IPS DF 6.9 (cell line): ENCODE measurements around the gene SLC47A2.

ENCODE experiments used
- DNase-seq: peaks from one replicate; pipeline ENCODE4 v3.0.0-alpha.2; 2013; ENCODE audit warnings: low read depth, low spot score
- H3K27ac ChIP-seq: one replicate; pipeline ENCODE4 v1.5.1; 2013; ENCODE audit warnings: low read length, control low read depth
- H3K27me3 ChIP-seq: 2 replicates; pipeline ENCODE4 v1.6.1; 2013; ENCODE audit warnings: mild to moderate bottlenecking, low read length; ENCODE audit not compliant: control insufficient read depth, insufficient read depth
- H3K36me3 ChIP-seq: 2 replicates; pipeline ENCODE4 v1.6.1; 2013; ENCODE audit warnings: low read length; ENCODE audit not compliant: control insufficient read depth, insufficient read depth
- H3K4me1 ChIP-seq: 2 replicates; pipeline ENCODE4 v1.6.1; 2013; ENCODE audit warnings: low read length; ENCODE audit not compliant: control insufficient read depth, insufficient read depth
- H3K4me3 ChIP-seq: 2 replicates; pipeline ENCODE4 v1.5.1; 2013; ENCODE audit warnings: mild to moderate bottlenecking, low read length
- H3K9me3 ChIP-seq: 2 replicates; pipeline ENCODE4 v1.6.1; 2013; ENCODE audit warnings: low read length, inconsistent platforms; ENCODE audit not compliant: control insufficient read depth, insufficient read depth
- WGBS: extraction: QIAGEN DNeasy Blood & Tissue Kit; methylation state at CpG from one replicate; pipeline ENCODE4 v1.1.7; 2013; ENCODE audit warnings: mixed read lengths, missing lambda C conversion rate; ENCODE audit not compliant: insufficient read length, insufficient coverage; 5-methylcytosine and 5-hydroxymethylcytosine counted together

Gene SLC47A2

DNA sequence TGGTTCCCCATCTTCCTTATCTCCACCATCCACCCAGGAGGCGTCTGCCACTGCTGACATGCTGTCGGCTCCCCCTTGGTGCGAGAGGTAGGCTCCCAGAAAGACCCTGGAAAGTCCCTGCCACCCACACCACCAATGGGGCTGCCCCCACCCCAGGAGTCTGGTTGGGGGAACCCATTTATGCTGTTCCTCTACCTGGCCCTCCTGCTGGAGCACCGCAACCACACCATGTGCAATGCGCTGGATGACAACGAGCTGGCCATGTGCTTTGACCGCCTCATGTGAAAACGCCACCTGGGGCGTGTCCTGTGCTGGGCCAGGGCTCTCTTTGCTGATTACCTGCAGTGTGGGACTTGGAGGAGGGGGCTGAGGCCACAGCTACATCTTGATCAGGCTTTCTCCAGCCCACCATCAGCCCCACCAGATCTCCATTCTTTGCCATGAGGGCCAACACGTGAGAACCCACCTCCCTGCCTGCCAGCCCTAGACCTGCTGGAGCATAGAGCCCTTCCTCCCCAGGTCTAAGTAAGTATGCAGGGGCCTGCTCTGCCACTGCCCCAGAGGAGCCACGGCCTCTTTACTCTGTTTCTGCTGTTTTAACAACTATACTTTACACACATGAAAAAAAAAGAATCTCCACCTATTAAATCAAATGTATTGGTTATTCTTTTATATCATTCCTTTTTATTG, 39.6 kb upstream of the SLC47A2 start:
- no peak for DNase-seq
- Histone ChIP-seq H3K27me3 (no peaks in the 10 kb centered on the region), H3K36me3 (no peaks in the 10 kb centered on the region), H3K9me3 (no peaks in the 10 kb centered on the region), H3K4me3 (no peak overlapping the region), H3K27ac (no peak overlapping the region), H3K4me1 (peaks cover 2% of the 10 kb centered on the region; the same call in 1 of the 2 replicates)
- WGBS: no CpG with 5 or more reads among the region's 11 CpGs

DNA sequence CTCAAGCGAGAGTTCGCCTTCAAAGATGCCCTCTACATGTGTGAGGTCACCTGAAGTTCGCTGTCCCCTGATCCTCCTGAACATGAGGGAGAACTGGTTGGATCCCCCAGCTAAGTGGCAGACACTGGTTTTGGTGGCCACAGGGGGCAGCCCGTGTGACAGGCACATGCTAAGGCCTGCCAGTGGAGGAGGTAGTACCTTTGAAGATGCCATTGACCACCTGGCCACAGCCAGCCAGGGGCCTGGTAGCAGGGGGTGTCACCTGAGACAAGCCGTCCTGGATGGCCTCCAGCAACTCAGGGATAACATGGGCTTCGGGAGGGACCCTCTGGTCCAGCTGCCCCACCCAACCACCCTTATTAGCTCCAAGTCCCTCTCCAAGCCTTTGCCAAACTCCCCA, 39.0 kb upstream of the SLC47A2 start:
- no peak overlapping the region for H3K27ac ChIP-seq
- no peaks in the 10 kb centered on the region for H3K27me3 ChIP-seq
- H3K4me1 ChIP-seq: peaks cover 2% of the 10 kb centered on the region; the same call in 1 of the 2 replicates
- H3K9me3 ChIP-seq: no peaks in the 10 kb centered on the region
- no peak overlapping the region for H3K4me3 ChIP-seq
- no CpG with 5 or more reads among the region's 6 CpGs for WGBS
- no peaks in the 10 kb centered on the region for H3K36me3 ChIP-seq
- DNase-seq: no peak

DNA sequence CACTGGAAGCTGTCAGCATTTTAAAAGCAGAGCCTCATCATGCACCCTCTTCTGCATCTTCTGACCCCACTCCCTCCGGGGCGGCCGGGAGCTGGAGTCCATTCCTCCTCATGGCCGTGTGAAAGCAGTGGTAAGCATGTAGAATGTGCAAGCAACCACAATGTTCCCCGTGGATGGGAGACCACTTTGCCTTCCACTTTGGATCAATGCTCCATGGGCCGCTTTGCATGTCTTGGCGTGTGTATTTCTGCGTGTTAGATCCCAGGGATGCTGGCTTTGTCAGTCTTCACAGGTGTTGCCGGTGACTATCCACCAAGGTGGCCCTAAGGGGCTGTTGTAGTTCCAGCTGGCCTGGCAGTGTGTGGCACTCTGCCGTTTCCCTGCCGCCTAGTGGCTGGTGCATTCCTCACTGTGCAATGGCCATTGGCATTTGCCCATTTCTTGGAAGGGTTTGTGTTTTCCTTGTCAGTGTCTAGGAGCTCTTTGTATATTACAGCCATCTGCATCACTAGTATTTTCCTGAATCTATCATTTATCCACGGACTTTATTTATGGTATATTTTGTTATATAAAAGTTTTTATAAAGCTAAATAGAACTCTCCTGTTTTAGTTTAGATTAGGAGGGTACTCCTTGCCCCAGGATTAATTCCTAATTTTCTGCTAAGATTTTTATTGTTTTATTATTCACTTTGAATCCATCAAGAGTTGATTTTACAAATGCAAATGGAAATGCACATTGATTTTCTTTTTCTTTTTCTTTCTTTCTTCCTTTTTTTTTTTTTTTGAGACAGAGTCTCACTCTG, 37.5 kb upstream of the SLC47A2 start:
- no CpG with 5 or more reads among the region's 12 CpGs for WGBS
- no peaks in the 10 kb centered on the region for H3K27me3 ChIP-seq
- no peak overlapping the region for H3K27ac ChIP-seq
- H3K36me3 ChIP-seq: no peaks in the 10 kb centered on the region
- H3K4me1 ChIP-seq: peaks cover 2% of the 10 kb centered on the region; the same call in 1 of the 2 replicates
- H3K4me3 ChIP-seq: no peak overlapping the region
- H3K9me3 ChIP-seq: no peaks in the 10 kb centered on the region
- no peak for DNase-seq

DNA sequence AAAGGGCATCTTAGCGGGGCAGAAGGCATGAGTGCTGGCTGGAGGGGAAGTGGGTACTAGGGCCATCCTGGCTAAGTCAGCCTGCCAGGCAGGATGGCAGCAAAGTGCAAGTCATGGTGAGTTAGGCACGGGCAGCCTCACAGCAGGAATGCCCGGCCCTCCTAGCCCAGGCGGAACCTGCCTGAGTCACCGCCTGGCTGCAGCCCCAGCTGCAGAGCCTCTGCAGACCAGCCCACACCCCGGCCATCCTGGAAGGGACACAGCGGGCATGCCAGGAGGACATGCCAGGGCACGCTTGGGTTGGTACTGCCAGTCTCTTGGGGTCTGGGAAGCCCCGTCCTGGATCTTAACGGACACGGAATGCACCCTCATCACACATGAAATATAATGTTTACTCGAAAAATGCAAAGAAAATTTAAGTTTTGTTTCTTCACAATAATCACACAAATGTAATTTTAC, 36.7 kb upstream of the SLC47A2 start:
- no peak for DNase-seq
- no peak overlapping the region for H3K4me3 ChIP-seq
- WGBS: no CpG with 5 or more reads among the region's 12 CpGs
- peaks cover 2% of the 10 kb centered on the region; the same call in 1 of the 2 replicates for H3K4me1 ChIP-seq
- no peaks in the 10 kb centered on the region for H3K9me3 ChIP-seq
- H3K27me3 ChIP-seq: no peaks in the 10 kb centered on the region
- H3K36me3 ChIP-seq: no peaks in the 10 kb centered on the region
- H3K27ac ChIP-seq: no peak overlapping the region

DNA sequence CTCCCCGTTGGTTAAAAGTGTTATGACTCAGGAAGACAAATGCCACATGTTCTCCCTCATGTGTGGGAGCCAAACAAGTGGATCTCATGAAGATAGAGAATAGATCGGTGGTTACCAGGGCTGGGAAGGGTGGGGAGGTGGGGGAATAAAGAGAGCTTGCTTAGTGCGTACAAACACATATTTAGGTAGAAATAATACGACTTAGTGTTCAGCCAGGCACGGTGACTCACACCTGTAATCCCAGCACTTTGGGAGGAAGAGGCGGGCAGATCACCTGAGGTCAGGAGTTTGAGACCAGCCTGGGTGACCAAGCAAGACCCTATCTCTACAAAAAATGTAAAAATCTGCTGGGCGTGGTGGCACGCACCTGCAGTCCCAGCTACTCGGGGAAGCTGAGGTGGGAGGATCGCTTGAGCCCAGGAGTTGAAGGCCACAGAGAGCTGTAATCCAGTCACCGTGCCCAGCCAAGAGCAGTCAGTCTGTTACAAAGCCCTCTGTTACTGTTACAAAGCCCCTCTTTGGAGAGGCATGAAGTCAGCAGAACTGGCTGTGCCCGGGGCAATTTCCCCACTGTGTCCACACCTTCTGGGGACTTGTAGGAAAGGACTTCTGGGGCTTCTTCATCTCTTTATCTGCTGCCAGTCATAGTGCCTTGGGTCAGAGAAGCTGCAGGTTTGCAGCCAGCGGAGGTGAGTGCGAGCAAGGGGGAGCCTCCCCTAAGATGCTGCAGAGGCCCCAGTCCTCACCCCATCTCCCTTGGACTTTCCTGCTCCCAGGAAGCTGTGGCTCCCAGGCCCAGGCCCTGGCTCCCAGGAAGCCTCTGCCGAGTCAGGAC, 36.0 kb upstream of the SLC47A2 start:
- peaks cover 2% of the 10 kb centered on the region; the same call in 1 of the 2 replicates for H3K4me1 ChIP-seq
- no peaks in the 10 kb centered on the region for H3K27me3 ChIP-seq
- H3K27ac ChIP-seq: no peak overlapping the region
- H3K36me3 ChIP-seq: no peaks in the 10 kb centered on the region
- WGBS: no CpG with 5 or more reads among the region's 15 CpGs
- H3K4me3 ChIP-seq: no peak overlapping the region
- no peaks in the 10 kb centered on the region for H3K9me3 ChIP-seq
- DNase-seq: no peak

DNA sequence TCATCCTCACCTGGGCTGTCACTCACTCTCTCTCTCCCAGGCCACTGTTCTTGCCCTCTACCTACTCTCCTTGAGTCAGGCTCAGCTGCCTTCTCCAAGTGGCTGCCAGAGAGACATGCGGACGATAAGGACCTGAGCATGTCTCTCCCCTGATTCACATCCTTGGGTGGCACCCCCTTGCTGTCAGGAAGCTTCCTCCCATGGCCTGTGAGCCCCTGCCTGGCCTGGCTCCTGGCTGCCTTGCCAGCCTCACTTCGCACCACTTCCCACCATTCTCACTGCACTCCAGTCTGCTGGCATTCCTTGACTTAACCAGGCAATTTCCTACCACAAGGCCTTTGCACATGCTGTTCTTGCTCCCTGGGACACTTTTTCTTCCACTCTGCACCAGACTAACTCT, 34.5 kb upstream of the SLC47A2 start:
- Histone ChIP-seq H3K4me3 (no peak overlapping the region), H3K27ac (no peak overlapping the region), H3K27me3 (no peaks in the 10 kb centered on the region), H3K4me1 (peaks cover 2% of the 10 kb centered on the region; the same call in 1 of the 2 replicates), H3K36me3 (no peaks in the 10 kb centered on the region), H3K9me3 (no peaks in the 10 kb centered on the region)
- DNase-seq: no peak
- WGBS: no CpG with 5 or more reads among the region's 3 CpGs

DNA sequence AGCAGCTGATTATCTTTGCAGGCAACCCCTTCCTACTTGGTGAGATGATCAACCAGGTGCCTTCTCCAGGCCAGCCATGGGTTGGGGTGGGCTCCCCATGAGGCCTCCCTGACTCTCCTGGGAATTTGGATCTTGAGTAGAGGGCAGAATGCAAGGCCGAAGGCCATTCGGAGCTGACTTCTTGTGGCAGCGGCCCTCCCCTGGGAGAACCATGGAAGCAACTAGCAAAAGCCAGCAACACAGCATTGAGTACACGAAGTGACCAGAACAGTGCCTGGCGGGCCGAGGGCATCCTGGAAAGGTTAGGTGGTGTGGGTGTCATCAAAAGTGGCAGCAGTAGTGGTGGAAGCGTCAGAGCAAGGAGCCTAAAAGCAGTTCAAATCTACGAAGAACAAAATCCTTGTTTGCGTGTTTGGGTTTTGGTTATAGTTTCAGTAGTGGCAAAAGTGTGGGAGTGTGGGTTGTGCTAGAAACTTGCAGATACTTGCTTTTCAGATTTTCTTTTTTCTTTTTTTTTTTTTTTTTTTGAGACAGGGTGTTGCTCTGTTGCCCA, 33.7 kb upstream of the SLC47A2 start:
- no CpG with 5 or more reads among the region's 9 CpGs for WGBS

DNA sequence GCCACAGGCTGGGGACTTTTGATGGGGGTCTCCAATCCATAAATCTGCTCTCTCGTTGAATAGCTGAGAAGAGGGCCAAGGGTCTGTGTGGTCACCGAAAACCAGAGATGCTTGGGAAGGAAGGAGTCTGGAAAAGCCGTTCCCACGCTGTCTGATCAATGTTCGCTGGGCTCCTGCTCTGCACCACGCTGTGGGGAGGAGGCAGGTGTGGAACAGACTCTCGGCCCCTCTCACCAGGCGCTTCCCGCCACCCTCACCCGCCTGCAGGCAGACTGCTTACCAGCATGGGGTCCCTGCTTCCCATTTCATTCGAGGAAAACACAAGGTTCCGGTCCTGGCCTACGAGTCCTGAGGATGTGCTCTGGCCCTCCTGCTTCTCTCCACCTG, 32.4 kb upstream of the SLC47A2 start:
- WGBS: no CpG with 5 or more reads among the region's 13 CpGs
- no peak overlapping the region for H3K4me3 ChIP-seq

More for the DNA sequence above, 33.7 kb upstream of the SLC47A2 start:
- no peaks in the 10 kb centered on the region for H3K27me3 ChIP-seq
- no peaks in the 10 kb centered on the region for H3K9me3 ChIP-seq
- no peak for DNase-seq
- no peak overlapping the region for H3K4me3 ChIP-seq
- peaks cover 4% of the 10 kb centered on the region; the same call in 1 of the 2 replicates for H3K4me1 ChIP-seq
- no peak overlapping the region for H3K27ac ChIP-seq
- H3K36me3 ChIP-seq: no peaks in the 10 kb centered on the region

DNA sequence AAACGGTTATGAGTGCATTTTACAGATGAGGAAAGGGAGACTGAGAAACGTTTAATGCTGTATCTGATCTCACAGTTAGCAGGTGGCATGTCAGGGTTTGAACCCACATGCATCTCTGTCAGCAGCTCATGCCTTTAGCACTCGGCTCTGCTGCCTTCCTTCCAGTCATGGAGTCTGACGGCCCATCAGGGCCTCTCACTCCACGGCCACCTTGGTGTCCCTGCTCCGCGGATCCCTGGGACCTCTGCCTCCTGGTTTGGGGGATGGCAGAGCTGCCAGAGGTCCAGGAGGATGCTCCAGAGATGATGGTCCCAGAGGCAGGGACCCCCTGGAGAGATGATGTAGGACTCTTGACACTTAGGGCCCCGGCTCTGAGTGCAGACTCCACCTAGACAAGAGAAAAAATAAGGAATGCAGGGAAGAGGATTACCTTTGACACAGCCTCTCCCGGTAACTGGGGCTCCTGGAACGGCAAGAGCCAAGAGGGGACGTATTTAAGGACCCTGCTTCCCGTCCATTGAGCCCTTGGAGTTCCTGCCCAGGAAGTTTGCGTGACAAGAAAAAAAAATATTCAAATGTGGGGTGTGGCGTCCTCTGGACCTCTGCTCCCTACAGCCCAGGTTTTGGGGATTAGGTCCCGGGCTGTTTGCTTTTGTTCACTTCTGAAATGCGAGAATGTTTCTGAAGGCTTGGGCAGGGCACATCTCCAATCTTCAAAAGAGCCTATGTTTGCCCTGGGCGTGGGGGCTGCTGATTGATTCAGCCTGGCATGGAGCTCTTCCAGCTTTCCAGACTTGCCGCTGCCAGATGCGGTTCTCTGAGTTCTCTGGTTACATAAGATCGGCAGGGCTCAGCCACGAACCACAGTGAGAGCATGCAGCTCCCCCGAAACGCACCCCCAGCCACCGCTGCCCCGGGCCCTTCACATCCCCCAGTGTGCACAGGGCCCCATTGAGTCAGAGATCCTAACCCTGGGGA, 31.7 kb upstream of the SLC47A2 start, which contains the start of gene ALDH3A1:
Gene ALDH3A1 (minus strand): TSS at position 470 of the 978 bp plus-strand sequence. CDS start 3,169 bp downstream, outside the sequence.
- Histone ChIP-seq H3K36me3 (no peaks in the 10 kb centered on the region), H3K9me3 (no peaks in the 10 kb centered on the region), H3K4me3 (no peak within 1 kb of the TSS), H3K27ac (no peak within 1 kb of the TSS), H3K4me1 (peaks cover 4% of the 10 kb centered on the region; the same call in 1 of the 2 replicates), H3K27me3 (no peaks in the 10 kb centered on the region)
- DNase-seq: no peak
- no CpG with 5 or more reads among the region's 25 CpGs for WGBS

More for the DNA sequence above, 32.4 kb upstream of the SLC47A2 start:
- Histone ChIP-seq H3K27ac (no peak overlapping the region), H3K36me3 (no peaks in the 10 kb centered on the region), H3K4me1 (peaks cover 4% of the 10 kb centered on the region; the same call in 1 of the 2 replicates), H3K9me3 (no peaks in the 10 kb centered on the region), H3K27me3 (no peaks in the 10 kb centered on the region)
- no peak for DNase-seq
